HG03432 (cell line): ENCODE data around the gene LARP6.
A peak's percentile ranks its signal among the peaks of the same experiment; 100 is the strongest.
"Not testable (repeated sequence)": the region's sequence is repeated elsewhere in the genome, so short reads cannot be mapped to it uniquely, and the experiment has no call there.

Experiments used
- ATAC-seq: cut with Tn5 transposase; IDR thresholded peaks from one replicate; pipeline ENCODE4 v1.9.1; 2021; ENCODE audit warnings: mild to moderate bottlenecking, moderate library complexity; ENCODE audit not compliant: unreplicated experiment

The LARP6 gene

GRCh38 chr15:70853973-70854665, at the start of gene LARP6:
Gene LARP6 (minus strand): TSS chr15:70854157. CDS start chr15:70854088, 69 bp downstream.
- no peak for ATAC-seq

- ATAC-seq = no peak
These were observed 48.1 kb upstream of the LARP6 start for GRCh38 chr15:70902107-70902506.

- peak; percentile 17 for ATAC-seq
These were observed 39.1 kb upstream of the LARP6 start for GRCh38 chr15:70892912-70893560.

- peak; percentile 89 for ATAC-seq
These were observed 38.3 kb upstream of the LARP6 start, which contains the start of the genes LRRC49 and THAP10 for GRCh38 chr15:70892002-70892911. Gene LRRC49 (plus strand): TSS chr15:70892826. CDS start chr15:70892895, 69 bp downstream. Gene THAP10 (minus strand): TSS chr15:70892433. CDS start chr15:70892272, 161 bp downstream.

- no peak for ATAC-seq
These were observed 28.4 kb upstream of the LARP6 start for GRCh38 chr15:70882361-70882760.

GRCh38 chr15:70880781-70881180, 26.8 kb upstream of the LARP6 start:
- no peak for ATAC-seq

- ATAC-seq = no peak
These were observed 25.4 kb upstream of the LARP6 start for GRCh38 chr15:70879401-70879800.

- ATAC-seq = no peak
These were observed 22.7 kb upstream of the LARP6 start for GRCh38 chr15:70876683-70877082.

- ATAC-seq = no peak
These were observed 22.1 kb upstream of the LARP6 start for GRCh38 chr15:70876011-70876410.

- ATAC-seq = no peak
These were observed 21.2 kb upstream of the LARP6 start for GRCh38 chr15:70875001-70875782.

GRCh38 chr15:70873232-70874054, 19.5 kb upstream of the LARP6 start:
- no peak for ATAC-seq

- ATAC-seq = not testable (repeated sequence)
These were observed 17.5 kb upstream of the LARP6 start for GRCh38 chr15:70871490-70871889.

GRCh38 chr15:70870051-70870450, 16.1 kb upstream of the LARP6 start:
- ATAC-seq = no peak

- no peak for ATAC-seq
These were observed 15.4 kb upstream of the LARP6 start for GRCh38 chr15:70869346-70869745.

- no peak for ATAC-seq
These were observed 14.0 kb upstream of the LARP6 start for GRCh38 chr15:70867911-70868467.

- no peak for ATAC-seq
These were observed 13.2 kb upstream of the LARP6 start for GRCh38 chr15:70866982-70867641.

- no peak for ATAC-seq
These were observed 9.7 kb upstream of the LARP6 start for GRCh38 chr15:70863450-70864218.

- no peak for ATAC-seq
These were observed 6.0 kb upstream of the LARP6 start for GRCh38 chr15:70859998-70860397.
